ENCODE data around the gene DPY19L3.
"Not testable (repeated sequence)": the region's sequence is repeated elsewhere in the genome, so short reads cannot be mapped to it uniquely, and the experiment has no call there.

DPY19L3 gene

GRCh38 chr19:32396046-32396652 lies 9.4 kb upstream of the DPY19L3 start:
- no peak for DNase-seq

GRCh38 chr19:32397671-32398101 lies 7.9 kb upstream of the DPY19L3 start:
- DNase-seq = no peak

- DNase-seq = no peak
Observed at GRCh38 chr19:32401992-32402391, 3.6 kb upstream of the DPY19L3 start.

GRCh38 chr19:32403291-32403995 lies 2.1 kb upstream of the DPY19L3 start:
- no peak for DNase-seq

GRCh38 chr19:32404213-32404932 lies 1.2 kb upstream of the DPY19L3 start:
- no peak for DNase-seq

GRCh38 chr19:32404933-32405430 lies 588 bp upstream of the DPY19L3 start:
- DNase-seq = no peak

GRCh38 chr19:32406161-32407003 lies 812 bp downstream of the DPY19L3 start:
- no peak for DNase-seq

GRCh38 chr19:32407004-32407992 lies 1.7 kb downstream of the DPY19L3 start:
- DNase-seq = no peak

- no peak for DNase-seq
Observed at GRCh38 chr19:32415246-32415645, 9.7 kb downstream of the DPY19L3 start.

GRCh38 chr19:32415669-32416068 lies 10.1 kb downstream of the DPY19L3 start:
- DNase-seq = no peak

GRCh38 chr19:32416749-32417456 lies 11.3 kb downstream of the DPY19L3 start:
- no peak for DNase-seq

GRCh38 chr19:32418155-32418554 lies 12.6 kb downstream of the DPY19L3 start:
- DNase-seq = no peak

- DNase-seq = no peak
Observed at GRCh38 chr19:32421589-32422361, 16.2 kb downstream of the DPY19L3 start.

- no peak for DNase-seq
Observed at GRCh38 chr19:32422435-32422834, 16.9 kb downstream of the DPY19L3 start.

GRCh38 chr19:32423944-32424343 lies 18.4 kb downstream of the DPY19L3 start:
- not testable (repeated sequence) for DNase-seq

GRCh38 chr19:32427536-32427935 lies 22.0 kb downstream of the DPY19L3 start:
- no peak for DNase-seq

GRCh38 chr19:32436692-32437091 lies 31.1 kb downstream of the DPY19L3 start:
- no peak for DNase-seq

GRCh38 chr19:32437096-32437495 lies 31.5 kb downstream of the DPY19L3 start:
- DNase-seq = no peak

- no peak for DNase-seq
Observed at GRCh38 chr19:32438751-32439150, 33.2 kb downstream of the DPY19L3 start.

GRCh38 chr19:32442650-32443049 lies 37.1 kb downstream of the DPY19L3 start:
- DNase-seq = no peak

All from CD4-positive, alpha-beta T cell treated with Interleukin-10 for 1 hour (primary cell).